NCI-H187 treated with DMSO at 0.1 percent for 48 hours (cell line): ENCODE results near the gene RPL35A.
A peak's percentile ranks its signal among the peaks of the same experiment; 100 is the strongest.
"Not testable (repeated sequence)": the region's sequence is repeated elsewhere in the genome, so short reads cannot be mapped to it uniquely, and the experiment has no call there.

ENCODE experiments used
- DNase-seq: peaks from one replicate; lab custom pipeline; 2025; lab: John Stamatoyannopoulos, UW

The RPL35A gene

GRCh38 chr3:197949778-197950676 is at the start of gene RPL35A:
Gene RPL35A, plus strand, starts transcription at chr3:197950190. Its CDS starts 778 bp downstream, at chr3:197950968.
- peak; percentile 86 for DNase-seq

GRCh38 chr3:197901626-197902025 is 48.4 kb upstream of the RPL35A start:
- DNase-seq: no peak

- no peak for DNase-seq
These were observed 43.8 kb upstream of the RPL35A start for GRCh38 chr3:197906023-197906849.

- no peak for DNase-seq
These were observed 43.2 kb upstream of the RPL35A start for GRCh38 chr3:197906850-197907187.

GRCh38 chr3:197907196-197907595 is 42.8 kb upstream of the RPL35A start:
- DNase-seq: no peak

GRCh38 chr3:197908550-197908949 is 41.4 kb upstream of the RPL35A start:
- not testable (repeated sequence) for DNase-seq

- DNase-seq: no peak
These were observed 40.9 kb upstream of the RPL35A start for GRCh38 chr3:197908957-197909701.

- DNase-seq: no peak
These were observed 37.1 kb upstream of the RPL35A start for GRCh38 chr3:197912741-197913476.

- DNase-seq: no peak
These were observed 36.2 kb upstream of the RPL35A start for GRCh38 chr3:197913641-197914380.

- DNase-seq: not testable (repeated sequence)
These were observed 28.3 kb upstream of the RPL35A start for GRCh38 chr3:197921429-197922275.

GRCh38 chr3:197926418-197926817 is 23.6 kb upstream of the RPL35A start:
- DNase-seq: no peak

GRCh38 chr3:197927578-197927977 is 22.4 kb upstream of the RPL35A start:
- not testable (repeated sequence) for DNase-seq

GRCh38 chr3:197936819-197937384 is 13.1 kb upstream of the RPL35A start:
- no peak for DNase-seq

GRCh38 chr3:197940745-197941384 is 9.1 kb upstream of the RPL35A start:
- DNase-seq: no peak

- DNase-seq: no peak
These were observed 6.9 kb upstream of the RPL35A start for GRCh38 chr3:197942956-197943556.

- no peak for DNase-seq
These were observed 706 bp upstream of the RPL35A start for GRCh38 chr3:197949191-197949777.

- no peak for DNase-seq
These were observed 679 bp downstream of the RPL35A start for GRCh38 chr3:197950677-197951061.

- DNase-seq: no peak
These were observed 1.5 kb downstream of the RPL35A start for GRCh38 chr3:197951392-197951990.
